ENCODE measurements around the gene ADPRS.

GRCh38 chr1:36134031-36134430 lies 45.3 kb downstream of the ADPRS start:
- TF ChIP-seq EZH2phosphoT487 (IDR thresholded peaks at IDR 0.05; ENCODE audit: borderline replicate concordance) (no peak), CTCF (conservative IDR thresholded peaks at IDR 0.05; ENCODE audit: low read length) (no peak)

Data from Loucy (cell line).